ENCODE measurements around the gene BAG1.

The BAG1 gene

GRCh38 chr9:33225319-33226147, 39.0 kb downstream of the BAG1 start:
- peak; percentile 70 for DNase-seq
- TF ChIP-seq, protein P1, sequence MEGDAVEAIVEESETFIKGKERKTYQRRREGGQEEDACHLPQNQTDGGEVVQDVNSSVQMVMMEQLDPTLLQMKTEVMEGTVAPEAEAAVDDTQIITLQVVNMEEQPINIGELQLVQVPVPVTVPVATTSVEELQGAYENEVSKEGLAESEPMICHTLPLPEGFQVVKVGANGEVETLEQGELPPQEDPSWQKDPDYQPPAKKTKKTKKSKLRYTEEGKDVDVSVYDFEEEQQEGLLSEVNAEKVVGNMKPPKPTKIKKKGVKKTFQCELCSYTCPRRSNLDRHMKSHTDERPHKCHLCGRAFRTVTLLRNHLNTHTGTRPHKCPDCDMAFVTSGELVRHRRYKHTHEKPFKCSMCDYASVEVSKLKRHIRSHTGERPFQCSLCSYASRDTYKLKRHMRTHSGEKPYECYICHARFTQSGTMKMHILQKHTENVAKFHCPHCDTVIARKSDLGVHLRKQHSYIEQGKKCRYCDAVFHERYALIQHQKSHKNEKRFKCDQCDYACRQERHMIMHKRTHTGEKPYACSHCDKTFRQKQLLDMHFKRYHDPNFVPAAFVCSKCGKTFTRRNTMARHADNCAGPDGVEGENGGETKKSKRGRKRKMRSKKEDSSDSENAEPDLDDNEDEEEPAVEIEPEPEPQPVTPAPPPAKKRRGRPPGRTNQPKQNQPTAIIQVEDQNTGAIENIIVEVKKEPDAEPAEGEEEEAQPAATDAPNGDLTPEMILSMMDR (IDR thresholded peaks at IDR 0.05), result peak; percentile 81
- peaks cover 23% of the 10 kb centered on the region for H3K4me1 Mint-ChIP-seq
- no peak overlapping the region for H3K4me3 Mint-ChIP-seq
- peaks cover 6% of the 10 kb centered on the region for H3K27me3 Mint-ChIP-seq (ENCODE audit: low read depth, poor library complexity)
- no peak overlapping the region for H3K27ac Mint-ChIP-seq
- no peaks in the 10 kb centered on the region for H3K36me3 Mint-ChIP-seq (ENCODE audit: low read depth)
- no peaks in the 10 kb centered on the region for H3K9me3 Mint-ChIP-seq

DNA sequence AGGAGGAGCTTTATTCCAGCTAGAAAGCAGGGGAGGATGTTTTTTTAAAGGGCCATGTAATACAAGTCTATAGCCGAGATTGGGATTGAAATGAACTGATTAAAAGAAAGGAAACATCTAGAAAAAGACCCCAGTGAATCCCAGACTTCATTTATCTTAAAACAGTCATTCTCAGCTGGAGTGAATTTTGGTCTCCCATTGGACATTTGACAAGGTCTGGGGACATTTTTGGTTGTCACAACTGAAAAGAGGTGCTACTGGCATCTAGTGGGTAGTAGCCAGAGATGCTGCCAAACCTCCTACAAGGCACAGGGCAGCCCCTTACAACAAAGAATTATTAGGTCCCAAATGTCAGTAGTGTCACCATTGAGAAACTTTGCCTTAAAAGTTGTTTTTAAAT, 40.8 kb downstream of the BAG1 start:
- H3K9me3 Mint-ChIP-seq, result no peaks in the 10 kb centered on the region
- H3K27me3 Mint-ChIP-seq (ENCODE audit: low read depth, poor library complexity), result no peaks in the 10 kb centered on the region
- TF ChIP-seq, protein P1 (IDR thresholded peaks at IDR 0.05), result no peak
- H3K36me3 Mint-ChIP-seq (ENCODE audit: low read depth), result no peaks in the 10 kb centered on the region
- no peak overlapping the region for H3K4me3 Mint-ChIP-seq
- H3K4me1 Mint-ChIP-seq, result peaks cover 23% of the 10 kb centered on the region
- peak overlapping the region; percentile 21 for H3K27ac Mint-ChIP-seq
- DNase-seq, result no peak

DNA sequence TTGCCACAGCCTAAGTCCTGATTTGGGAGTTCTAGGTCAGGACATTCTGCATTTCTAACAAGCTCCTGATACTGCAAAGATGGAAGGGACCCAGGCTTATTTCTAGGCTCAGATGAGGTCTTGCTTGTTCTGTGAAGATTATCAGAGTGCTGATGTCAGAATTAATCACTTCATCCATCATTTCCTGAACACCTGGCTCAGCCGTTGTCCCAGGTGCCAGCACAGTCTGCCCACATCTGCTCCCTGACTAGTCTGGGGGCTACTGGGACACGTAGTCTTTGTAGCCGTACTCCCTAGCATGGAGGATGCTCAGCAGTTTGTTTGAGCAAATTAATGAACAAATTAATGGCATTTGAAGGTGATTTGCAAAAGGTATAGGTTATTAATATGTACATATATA, 42.5 kb downstream of the BAG1 start:
- Mint-ChIP-seq H3K36me3 (ENCODE audit: low read depth) (no peaks in the 10 kb centered on the region), H3K9me3 (no peaks in the 10 kb centered on the region), H3K27me3 (ENCODE audit: low read depth, poor library complexity) (peaks cover 12% of the 10 kb centered on the region), H3K4me3 (no peak overlapping the region), H3K27ac (no peak overlapping the region), H3K4me1 (peaks cover 23% of the 10 kb centered on the region)
- TF ChIP-seq, protein P1 (IDR thresholded peaks at IDR 0.05), result no peak
- DNase-seq, result no peak

- H3K27ac Mint-ChIP-seq, result no peak overlapping the region
- DNase-seq, result no peak
- H3K27me3 Mint-ChIP-seq (ENCODE audit: low read depth, poor library complexity), result peaks cover 17% of the 10 kb centered on the region
- H3K4me1 Mint-ChIP-seq, result peaks cover 23% of the 10 kb centered on the region
- TF ChIP-seq, protein P1 (IDR thresholded peaks at IDR 0.05), result no peak
- no peaks in the 10 kb centered on the region for H3K36me3 Mint-ChIP-seq (ENCODE audit: low read depth)
- no peak overlapping the region for H3K4me3 Mint-ChIP-seq
- no peaks in the 10 kb centered on the region for H3K9me3 Mint-ChIP-seq
Observed at GRCh38 chr9:33221568-33221884, 43.0 kb downstream of the BAG1 start.

- Mint-ChIP-seq H3K4me1 (peaks cover 22% of the 10 kb centered on the region), H3K4me3 (no peak overlapping the region), H3K27me3 (ENCODE audit: low read depth, poor library complexity) (peaks cover 23% of the 10 kb centered on the region), H3K27ac (no peak overlapping the region), H3K9me3 (no peaks in the 10 kb centered on the region), H3K36me3 (ENCODE audit: low read depth) (no peaks in the 10 kb centered on the region)
- TF ChIP-seq, protein P1 (IDR thresholded peaks at IDR 0.05), result no peak
- DNase-seq, result no peak
Observed at GRCh38 chr9:33220681-33221567, 43.6 kb downstream of the BAG1 start.
